NB4 (cell line): ENCODE results near the gene IMP4.

ENCODE experiments used
- POLR2A ChIP-seq: IDR thresholded peaks from 2 replicates; pipeline ENCODE4 v1.6.1; 2011; ENCODE audit warnings: mild to moderate bottlenecking; ENCODE audit not compliant: insufficient read length; ENCODE audit errors: extremely low read depth
- TF ChIP-seq, protein P1 (sequence below): IDR thresholded peaks from one replicate; pipeline ENCODE4 v1.5.1; 2012; ENCODE audit warnings: low read depth, low read length

DNA sequence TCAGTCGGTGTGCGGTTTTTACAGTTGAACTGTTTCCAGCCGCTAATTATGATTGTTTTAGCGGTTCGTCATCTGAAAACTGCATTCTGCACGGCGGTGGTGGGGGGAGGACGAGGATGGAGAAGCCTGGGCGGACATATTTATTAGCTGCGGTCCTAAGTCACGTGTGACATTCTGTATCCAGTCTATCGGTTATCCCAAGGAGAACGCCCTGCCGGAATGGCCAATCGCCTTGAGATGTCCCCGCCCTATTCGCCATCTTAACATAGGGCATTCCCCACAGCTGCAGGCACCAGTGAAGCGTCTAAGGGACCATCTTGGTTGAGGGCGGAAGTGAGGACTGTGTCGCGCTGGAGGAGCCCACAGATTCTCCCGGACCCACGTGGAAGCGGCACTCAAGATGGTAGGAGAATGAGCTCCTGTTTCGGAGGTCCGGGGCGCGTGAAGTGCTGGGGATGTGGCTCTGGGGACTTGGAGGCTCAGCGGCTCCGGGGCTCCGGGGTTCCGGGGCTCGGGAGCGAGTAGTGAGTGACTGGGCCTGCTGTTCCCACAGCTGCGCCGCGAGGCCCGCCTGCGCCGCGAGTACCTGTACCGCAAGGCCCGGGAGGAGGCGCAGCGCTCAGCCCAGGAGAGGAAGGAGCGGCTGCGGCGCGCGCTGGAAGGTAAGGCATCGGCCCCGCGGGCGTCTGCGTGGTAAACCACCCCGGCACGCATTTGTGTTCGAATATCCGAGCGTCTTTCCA is at the start of gene IMP4:
- TF ChIP-seq, protein P1, sequence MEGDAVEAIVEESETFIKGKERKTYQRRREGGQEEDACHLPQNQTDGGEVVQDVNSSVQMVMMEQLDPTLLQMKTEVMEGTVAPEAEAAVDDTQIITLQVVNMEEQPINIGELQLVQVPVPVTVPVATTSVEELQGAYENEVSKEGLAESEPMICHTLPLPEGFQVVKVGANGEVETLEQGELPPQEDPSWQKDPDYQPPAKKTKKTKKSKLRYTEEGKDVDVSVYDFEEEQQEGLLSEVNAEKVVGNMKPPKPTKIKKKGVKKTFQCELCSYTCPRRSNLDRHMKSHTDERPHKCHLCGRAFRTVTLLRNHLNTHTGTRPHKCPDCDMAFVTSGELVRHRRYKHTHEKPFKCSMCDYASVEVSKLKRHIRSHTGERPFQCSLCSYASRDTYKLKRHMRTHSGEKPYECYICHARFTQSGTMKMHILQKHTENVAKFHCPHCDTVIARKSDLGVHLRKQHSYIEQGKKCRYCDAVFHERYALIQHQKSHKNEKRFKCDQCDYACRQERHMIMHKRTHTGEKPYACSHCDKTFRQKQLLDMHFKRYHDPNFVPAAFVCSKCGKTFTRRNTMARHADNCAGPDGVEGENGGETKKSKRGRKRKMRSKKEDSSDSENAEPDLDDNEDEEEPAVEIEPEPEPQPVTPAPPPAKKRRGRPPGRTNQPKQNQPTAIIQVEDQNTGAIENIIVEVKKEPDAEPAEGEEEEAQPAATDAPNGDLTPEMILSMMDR, result peak; percentile 15
- peak; percentile 59 for TF ChIP-seq POLR2A
